OCI-LY7 (cell line): ENCODE data around the gene NAV1. TPM values are rescaled to one million over a fixed set of nuclear protein-coding genes. Genes with fewer than 3 reads are reported as not detected.

Source experiments
- BruUV-seq: library from RNA; stranded (reverse); fragments of 400-500 nt; replicated peaks from 2 replicates; lab custom pipeline; 2021; lab: Mats Ljungman, UMichigan
- CTCF ChIA-PET: fragments of 300-600 bp; sonication (Branson Sonifier 250); formaldehyde crosslinking; loops from one replicate; lab custom pipeline; 2022; ENCODE audit warnings: antibody characterized with exemption; ENCODE audit not compliant: unreplicated experiment; lab: Charles Lee
- POLR2A ChIA-PET: fragments of 300-600 bp; sonication (Branson Sonifier 250); formaldehyde crosslinking; loops from one replicate; lab custom pipeline; 2022; ENCODE audit warnings: antibody characterized with exemption; lab: Charles Lee
- DNase-seq: peaks from one replicate; pipeline ENCODE4 v3.0.0-alpha.2; 2015; ENCODE audit warnings: low spot score
- H2AFZ ChIP-seq: fragments of 200-600 bp; sonication (generic), shearing (Covaris generic); 2 replicates; pipeline ENCODE4 v1.6.1; 2014; ENCODE audit warnings: mild to moderate bottlenecking, antibody characterized with exemption, low read length, moderate library complexity
- H3K27ac ChIP-seq: fragments of 200-600 bp; sonication (generic); 2 replicates; pipeline ENCODE4 v1.5.1; 2014; ENCODE audit warnings: mixed run types, low read depth, mild to moderate bottlenecking, moderate library complexity, low read length, inconsistent platforms; ENCODE audit not compliant: poor library complexity, severe bottlenecking
- H3K36me3 ChIP-seq: fragments of 200-600 bp; sonication (generic); 2 replicates; pipeline ENCODE4 v1.6.1; 2014; ENCODE audit warnings: mild to moderate bottlenecking, antibody characterized with exemption, low read length, moderate library complexity, mixed read lengths; ENCODE audit not compliant: insufficient read depth
- H3K4me1 ChIP-seq: fragments of 200-600 bp; sonication (generic); 2 replicates; pipeline ENCODE4 v1.5.1; 2014; ENCODE audit warnings: mild to moderate bottlenecking, low read length; ENCODE audit not compliant: insufficient read depth, poor library complexity, severe bottlenecking
- H3K4me2 ChIP-seq: fragments of 200-600 bp; sonication (generic); 2 replicates; pipeline ENCODE4 v1.6.1; 2014; ENCODE audit warnings: mild to moderate bottlenecking, low read length
- H3K4me3 ChIP-seq: fragments of 200-600 bp; sonication (generic); 2 replicates; pipeline ENCODE4 v1.5.1; 2014; ENCODE audit warnings: mild to moderate bottlenecking, low read depth, low read length; ENCODE audit not compliant: poor library complexity, severe bottlenecking
- H3K79me2 ChIP-seq: fragments of 200-600 bp; sonication (generic); 2 replicates; pipeline ENCODE4 v1.6.1; 2016; ENCODE audit warnings: low read depth, mild to moderate bottlenecking, low read length, moderate library complexity, mixed read lengths; ENCODE audit not compliant: insufficient read depth
- H3K9me2 ChIP-seq: fragments of 200-600 bp; sonication (generic); 2 replicates; pipeline ENCODE4 v1.6.1; 2016; ENCODE audit warnings: mild to moderate bottlenecking, low read length, mixed read lengths; ENCODE audit not compliant: insufficient read depth
- H3K9me3 ChIP-seq: fragments of 200-600 bp; sonication (generic); 2 replicates; pipeline ENCODE4 v1.6.1; 2014; ENCODE audit warnings: mild to moderate bottlenecking, mixed run types, low read length, mixed read lengths
- H4K20me1 ChIP-seq: fragments of 200-600 bp; sonication (generic); 2 replicates; pipeline ENCODE4 v1.6.1; 2014; ENCODE audit warnings: mild to moderate bottlenecking, antibody characterized with exemption, low read length, moderate library complexity, mixed read lengths; ENCODE audit not compliant: insufficient read depth
- CTCF ChIP-seq: fragments of 200-600 bp; sonication (generic); conservative IDR thresholded peaks from 2 replicates; pipeline ENCODE4 v1.5.1; 2014; ENCODE audit warnings: mild to moderate bottlenecking, antibody characterized with exemption, low read length, moderate library complexity, mixed read lengths
- EZH2phosphoT487 ChIP-seq: fragments of 200-600 bp; sonication (generic); IDR thresholded peaks from 2 replicates; pipeline ENCODE4 v1.6.1; 2018; ENCODE audit warnings: low read depth, borderline replicate concordance, mild to moderate bottlenecking, mixed run types, antibody characterized with exemption, low read length, moderate library complexity, mixed read lengths
- intact Hi-C: fragments of 100-400 bp; cut with micrococcal nuclease; formaldehyde crosslinking; loops from one replicate; pipeline ENCODE4 v1.10.0; 2022; ENCODE audit not compliant: unreplicated experiment
- total RNA-seq, 2 experiments: library from RNA; depleted of rRNA in 1 of 2; stranded (reverse); fragments of >200 nt in 1 of 2; shearing (Covaris generic) in 1 of 2; gene quantifications; 2 replicates each; pipeline ENCODE4 v1.2.3, GENCODE V29; 2014 to 2022

The NAV1 gene
- total RNA-seq, 2 experiments from 2014 or later, result 4.2 to 20.7 TPM

- Histone ChIP-seq H3K9me3 (no peaks in the 10 kb centered on the region), H3K4me1 (peaks cover 35% of the 10 kb centered on the region), H3K4me3 (no peak overlapping the region), H3K4me2 (no peak overlapping the region), H4K20me1 (no peaks in the 10 kb centered on the region), H3K36me3 (no peaks in the 10 kb centered on the region), H3K79me2 (no peaks in the 10 kb centered on the region), H2AFZ (no peak overlapping the region), H3K27ac (no peak overlapping the region), H3K9me2 (no peaks in the 10 kb centered on the region)
- intact Hi-C loops, result no loop called here
- CTCF ChIA-PET, result interaction anchor here (3.5 to 6.1 kb wide), 2 partner anchors 11 to 33 kb away, joined by 24 to 82 read pairs; no protein-coding TSS in a partner anchor
- TF ChIP-seq CTCF (no peak), EZH2phosphoT487 (no peak)
- POLR2A ChIA-PET, result no interaction called here
- no peak for DNase-seq
- BruUV-seq, result no TSS peak
These were observed 24.5 kb upstream of the NAV1 start for GRCh38 chr1:201514466-201514865.

GRCh38 chr1:201515062-201515750 lies 23.7 kb upstream of the NAV1 start:
- Histone ChIP-seq H3K79me2 (no peaks in the 10 kb centered on the region), H3K4me1 (peaks cover 27% of the 10 kb centered on the region), H2AFZ (no peak overlapping the region), H4K20me1 (no peaks in the 10 kb centered on the region), H3K9me3 (no peaks in the 10 kb centered on the region), H3K4me2 (no peak overlapping the region), H3K27ac (no peak overlapping the region), H3K36me3 (no peaks in the 10 kb centered on the region), H3K9me2 (no peaks in the 10 kb centered on the region), H3K4me3 (no peak overlapping the region)
- intact Hi-C loops, result no loop called here
- ChIA-PET POLR2A (interaction anchor here (0.8 to 1.0 kb wide), 2 partner anchors 12 to 19 kb away, joined by 3 read pairs; no protein-coding TSS in a partner anchor), CTCF (interaction anchor here (0.9 to 6.1 kb wide), 3 partner anchors 33 to 67 kb away, joined by 3 to 82 read pairs (median 7); no protein-coding TSS in a partner anchor)
- BruUV-seq, result no TSS peak
- no peak for DNase-seq
- TF ChIP-seq EZH2phosphoT487, result no peak
- no peak for TF ChIP-seq CTCF

GRCh38 chr1:201515895-201516294 lies 23.0 kb upstream of the NAV1 start:
- CTCF ChIA-PET, result interaction anchor here (0.9 to 1.1 kb wide), 2 partner anchors 34 to 68 kb away, joined by 3 to 7 read pairs; no protein-coding TSS in a partner anchor
- Histone ChIP-seq H3K79me2 (no peaks in the 10 kb centered on the region), H4K20me1 (no peaks in the 10 kb centered on the region), H3K27ac (no peak overlapping the region), H3K36me3 (no peaks in the 10 kb centered on the region), H3K4me3 (no peak overlapping the region), H3K4me2 (no peak overlapping the region), H3K9me3 (no peaks in the 10 kb centered on the region), H2AFZ (no peak overlapping the region), H3K9me2 (no peaks in the 10 kb centered on the region), H3K4me1 (peaks cover 21% of the 10 kb centered on the region)
- POLR2A ChIA-PET, result interaction anchor here (0.8 to 1.5 kb wide), 4 partner anchors 12 to 36 kb away, joined by 3 to 4 read pairs (median 3); no protein-coding TSS in a partner anchor
- no peak for DNase-seq
- intact Hi-C loops, result no loop called here
- no TSS peak for BruUV-seq
- no peak for TF ChIP-seq CTCF
- no peak for TF ChIP-seq EZH2phosphoT487
